HG03469 (cell line): ENCODE measurements around the gene FLOT1.

Source experiments
- ATAC-seq: cut with Tn5 transposase; IDR thresholded peaks from one replicate; pipeline ENCODE4 v1.9.1; 2021; ENCODE audit warnings: mild to moderate bottlenecking, moderate library complexity, moderate number of reproducible peaks; ENCODE audit not compliant: unreplicated experiment

Gene FLOT1, protein sequence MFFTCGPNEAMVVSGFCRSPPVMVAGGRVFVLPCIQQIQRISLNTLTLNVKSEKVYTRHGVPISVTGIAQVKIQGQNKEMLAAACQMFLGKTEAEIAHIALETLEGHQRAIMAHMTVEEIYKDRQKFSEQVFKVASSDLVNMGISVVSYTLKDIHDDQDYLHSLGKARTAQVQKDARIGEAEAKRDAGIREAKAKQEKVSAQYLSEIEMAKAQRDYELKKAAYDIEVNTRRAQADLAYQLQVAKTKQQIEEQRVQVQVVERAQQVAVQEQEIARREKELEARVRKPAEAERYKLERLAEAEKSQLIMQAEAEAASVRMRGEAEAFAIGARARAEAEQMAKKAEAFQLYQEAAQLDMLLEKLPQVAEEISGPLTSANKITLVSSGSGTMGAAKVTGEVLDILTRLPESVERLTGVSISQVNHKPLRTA

DNA sequence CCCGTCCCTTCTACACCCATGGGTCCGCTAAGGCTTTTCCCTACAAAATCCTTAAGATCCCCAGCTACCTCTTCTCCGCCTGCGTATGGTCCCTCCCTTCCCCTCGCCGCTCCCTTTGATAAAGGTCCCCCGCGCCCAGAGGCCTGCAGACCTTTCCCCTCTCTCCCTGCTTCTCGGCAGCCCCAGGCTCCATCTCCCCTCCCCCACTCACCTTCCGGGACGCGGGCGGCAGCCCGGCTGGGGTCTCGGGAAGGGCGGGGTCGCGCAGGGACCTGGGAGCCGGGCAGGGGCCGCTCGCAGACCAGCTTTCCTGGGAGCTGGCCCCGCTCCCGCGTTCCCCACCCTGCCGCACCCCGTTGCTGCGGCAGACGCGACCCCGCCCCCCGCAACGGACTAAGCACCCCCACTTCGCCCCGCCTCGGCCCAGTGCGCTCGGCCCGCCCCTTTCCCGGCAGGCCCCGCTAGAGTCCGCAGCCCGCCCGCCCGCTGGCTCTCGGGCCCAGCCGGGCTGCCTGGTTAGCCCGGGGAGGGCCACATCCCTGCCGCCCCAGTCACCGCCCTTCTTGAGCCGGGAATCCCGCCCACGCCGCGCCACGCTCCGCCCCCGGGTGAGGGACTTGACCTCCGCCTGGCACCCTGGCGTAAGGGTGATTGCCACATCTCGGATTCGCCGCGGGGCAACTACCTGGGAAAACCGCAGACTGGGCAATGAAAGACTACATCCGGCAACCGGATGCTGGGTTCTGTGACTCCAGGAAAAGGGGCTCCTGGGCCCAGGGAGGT, at the start of gene FLOT1:
Gene FLOT1 (minus strand): TSS at position 372 of the 783 bp plus-strand sequence. CDS start 498 bp downstream, outside the sequence.
- ATAC-seq, result no peak

DNA sequence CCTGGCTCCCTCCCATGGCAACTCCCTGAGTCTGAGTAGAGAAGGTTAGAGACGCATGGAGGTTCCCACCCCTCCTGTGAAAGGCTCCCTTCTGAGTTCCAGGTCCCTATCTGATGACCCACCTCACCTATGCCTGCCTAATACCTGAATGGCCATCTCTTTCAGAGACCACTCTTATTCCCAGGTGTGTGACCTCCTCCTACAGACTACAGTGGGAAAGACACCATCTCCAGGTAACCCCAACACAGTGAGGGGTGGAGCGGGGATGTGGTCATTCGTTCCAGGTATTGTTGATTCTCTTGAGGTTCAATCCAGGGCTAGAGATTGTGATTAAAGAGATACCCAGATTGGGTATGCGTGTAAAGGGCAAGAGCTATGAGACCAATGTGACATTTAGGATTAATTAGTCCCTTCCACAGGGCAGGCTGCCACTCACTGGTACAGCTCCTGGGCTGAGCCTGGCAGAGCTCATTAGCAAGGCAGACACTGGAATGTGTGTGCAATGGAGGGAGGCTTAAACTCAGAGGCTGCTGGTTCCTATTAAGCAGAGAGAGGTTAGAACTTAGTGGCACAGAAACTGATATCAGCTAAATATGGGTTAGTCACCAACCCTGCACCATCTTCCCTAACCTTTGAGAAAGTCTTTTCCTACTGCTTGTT, 48.4 kb upstream of the FLOT1 start:
- no peak for ATAC-seq

DNA sequence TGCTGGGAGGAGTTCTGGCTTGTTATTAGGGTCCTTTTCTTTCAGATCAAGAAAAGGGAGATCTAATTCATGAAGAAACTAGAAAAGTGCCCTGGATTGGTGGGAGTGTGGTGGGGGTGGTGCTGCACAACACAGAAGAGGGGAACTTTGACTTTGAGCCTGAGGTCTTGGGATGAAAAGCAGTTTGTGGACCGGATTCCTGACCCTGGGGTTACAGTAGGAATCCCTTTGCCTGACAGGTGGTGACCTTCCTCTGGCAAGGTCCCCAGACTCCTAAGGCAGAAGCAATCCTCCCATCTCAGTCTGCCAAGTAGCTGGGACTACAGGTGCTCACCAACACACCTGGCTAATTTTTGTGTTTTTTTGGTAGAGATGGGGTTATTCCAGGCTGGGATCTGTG, 47.1 kb upstream of the FLOT1 start:
- no peak for ATAC-seq

DNA sequence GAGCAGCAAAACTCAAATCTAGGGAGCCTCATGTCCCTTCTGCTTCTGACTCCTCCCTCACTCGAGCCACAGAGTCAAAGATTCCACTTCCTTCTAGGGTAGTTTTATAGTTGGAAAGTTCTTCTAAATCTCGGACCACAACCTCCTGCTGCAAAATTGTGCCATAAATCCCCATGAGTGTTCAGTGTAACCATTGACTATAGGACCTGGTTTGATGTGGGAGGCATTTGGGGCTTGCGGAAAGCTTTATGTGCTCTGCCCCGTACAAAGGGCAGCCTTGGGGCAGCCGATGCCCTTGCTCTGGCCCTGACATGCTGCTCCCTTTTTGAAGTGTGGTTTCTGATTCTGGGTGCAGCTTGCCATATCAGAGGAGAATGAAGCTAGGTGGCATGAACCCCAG, 45.5 kb upstream of the FLOT1 start:
- ATAC-seq, result no peak

DNA sequence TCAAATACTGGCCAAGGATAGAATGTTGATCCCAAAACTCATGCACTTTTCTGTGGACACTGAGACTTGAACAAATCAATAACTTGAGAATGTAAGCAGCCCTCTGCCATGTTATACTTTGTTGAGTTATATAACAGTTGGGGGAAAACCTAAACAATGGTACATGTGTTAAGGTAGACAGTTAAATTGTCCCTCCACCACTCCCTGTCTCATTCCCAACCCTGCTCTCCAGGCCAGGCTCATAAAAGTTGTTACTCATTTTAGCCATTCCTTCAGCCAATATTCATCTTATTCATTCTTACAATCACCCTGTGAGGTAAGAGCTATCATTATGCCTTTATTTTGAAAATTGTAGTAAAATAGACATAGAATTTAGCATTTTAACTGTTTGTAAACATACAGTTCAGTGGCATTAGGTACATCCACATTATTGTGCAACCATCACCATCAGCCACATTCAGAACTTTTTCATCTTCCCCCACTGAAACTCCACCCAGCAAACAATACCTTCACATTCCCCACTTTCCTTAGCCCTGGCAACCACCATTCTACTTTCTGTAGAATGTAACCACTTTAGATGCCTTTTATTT, 40.0 kb upstream of the FLOT1 start:
- no peak for ATAC-seq

DNA sequence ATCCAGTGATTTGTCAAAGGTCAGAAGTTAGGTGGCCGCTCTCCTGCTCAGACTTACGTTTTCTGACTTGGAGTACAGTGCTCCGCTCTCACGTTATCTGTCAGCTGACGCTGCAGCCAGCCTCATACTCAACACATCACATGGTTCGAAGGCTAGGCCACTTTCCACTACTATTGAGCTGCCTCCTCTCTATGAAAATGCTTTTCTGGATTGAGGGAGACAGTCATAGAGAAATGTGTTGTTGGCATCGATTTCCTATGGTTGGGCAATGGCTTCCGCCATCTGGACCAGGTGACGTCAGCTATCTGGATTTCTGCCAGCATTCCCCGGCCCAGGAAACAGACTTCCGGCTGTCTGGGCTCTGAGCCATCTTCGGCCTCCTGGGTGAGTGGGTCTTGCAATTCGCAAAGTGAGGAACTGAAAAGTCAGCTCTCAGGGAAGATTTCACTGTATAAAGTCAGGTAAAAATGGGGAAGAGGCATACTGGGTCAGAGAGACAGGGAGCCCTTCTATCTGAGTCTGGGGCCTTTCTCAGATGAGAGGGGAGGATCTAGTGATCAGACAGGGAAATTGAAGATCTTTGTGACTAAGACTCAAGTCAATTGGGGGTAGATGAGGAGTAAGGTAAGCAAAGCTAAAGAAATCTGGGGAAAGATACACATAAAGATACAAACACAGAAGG, 39.4 kb upstream of the FLOT1 start:
- ATAC-seq, result no peak

DNA sequence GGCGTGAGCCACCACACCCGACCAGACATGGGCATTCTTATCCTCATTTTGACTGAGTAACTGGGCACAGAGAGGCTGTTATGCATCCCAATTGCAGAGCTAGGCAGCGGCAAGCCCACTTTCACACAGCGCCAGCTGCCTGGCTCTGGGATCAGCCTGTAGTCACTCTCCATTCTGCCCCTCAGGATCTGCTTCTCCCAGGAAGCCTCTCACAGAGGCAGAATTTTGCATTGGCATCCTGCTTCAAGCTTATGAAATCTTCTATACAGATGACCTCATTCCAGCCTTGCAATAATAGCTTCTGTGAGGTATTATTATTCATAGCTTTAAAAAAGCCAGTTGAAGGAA, 38.9 kb upstream of the FLOT1 start:
- ATAC-seq, result no peak

DNA sequence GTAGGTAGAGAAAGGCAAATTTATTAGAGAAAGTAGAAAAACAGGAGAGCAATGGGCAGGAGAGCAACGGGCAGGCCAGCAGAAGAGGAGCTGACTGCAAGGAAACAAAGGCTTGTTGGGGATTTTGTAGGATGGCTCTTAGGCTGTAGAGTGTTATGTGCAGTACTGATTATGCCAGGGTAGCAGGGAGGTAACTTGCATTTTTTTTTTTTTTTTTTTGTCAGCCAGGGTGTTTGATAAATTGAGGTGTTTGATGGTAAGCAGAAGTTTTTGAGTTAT, 38.1 kb upstream of the FLOT1 start:
- ATAC-seq, result no peak

DNA sequence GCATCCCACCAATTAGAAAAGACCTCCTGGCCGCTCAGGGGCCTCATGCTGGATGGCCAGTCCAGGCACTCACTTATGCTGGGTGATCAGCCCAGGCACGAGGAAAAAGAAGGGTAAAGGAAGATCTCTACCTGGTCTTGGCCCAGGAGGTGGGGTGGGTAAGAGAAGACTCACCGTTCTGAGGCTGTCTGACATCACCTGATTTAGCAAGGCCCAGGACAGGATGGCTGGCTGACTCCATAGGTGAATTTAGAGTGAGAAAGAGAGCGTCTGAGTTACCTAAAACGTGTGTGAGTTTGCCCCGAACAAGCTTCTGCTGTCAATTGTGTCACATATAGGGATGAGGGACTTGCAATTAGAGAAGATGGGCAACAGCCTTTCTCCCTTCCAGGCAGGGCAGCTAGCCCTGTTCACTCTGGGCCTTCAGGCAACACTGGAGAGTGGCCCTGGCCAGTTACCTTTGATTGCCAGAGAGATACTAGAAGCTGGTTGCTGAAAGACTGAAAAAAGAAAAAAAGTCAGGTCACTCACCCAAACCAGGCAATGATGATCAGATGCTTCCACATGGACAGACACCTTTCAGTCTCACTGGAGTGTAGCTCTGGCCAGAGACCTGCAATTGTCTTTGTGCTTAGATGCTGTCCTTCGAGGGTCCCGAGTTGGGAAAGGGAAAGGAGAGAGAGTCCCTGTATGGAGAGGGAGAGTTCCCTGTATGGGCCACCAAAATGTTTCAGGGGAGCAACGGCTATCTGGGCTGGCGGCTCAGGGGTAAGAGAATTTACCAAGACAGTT, 37.6 kb upstream of the FLOT1 start:
- ATAC-seq, result no peak

DNA sequence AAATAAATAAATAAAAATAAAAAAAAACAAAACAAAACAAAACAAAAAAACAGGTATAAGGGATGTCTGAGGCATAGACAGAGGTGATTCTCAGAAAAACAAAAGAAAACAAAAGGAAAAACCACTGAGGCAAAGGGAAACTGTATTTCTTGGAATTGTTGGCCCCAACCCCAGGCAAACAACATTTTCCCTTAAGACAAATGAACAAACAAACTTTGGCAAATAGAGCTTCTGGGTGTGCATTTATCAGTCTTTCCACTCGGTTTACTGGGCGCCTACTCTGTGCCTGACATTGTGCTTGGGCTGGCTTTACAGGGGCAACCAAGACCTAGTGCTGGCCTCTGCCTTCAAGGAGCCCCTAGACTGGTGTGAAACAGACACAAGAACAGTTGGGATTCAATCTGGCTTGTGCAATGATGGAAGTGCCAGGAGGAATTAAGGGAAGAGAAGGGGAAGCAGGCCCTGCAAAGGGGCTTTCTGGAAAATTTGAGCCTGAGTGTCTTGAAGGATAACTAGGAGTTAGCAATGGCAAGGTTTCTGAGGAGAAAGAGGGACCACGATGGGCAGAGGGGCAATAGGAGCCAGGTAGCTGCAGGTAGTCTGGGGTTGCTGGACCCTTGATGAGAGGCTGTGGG, 35.6 kb upstream of the FLOT1 start:
- ATAC-seq, result no peak

DNA sequence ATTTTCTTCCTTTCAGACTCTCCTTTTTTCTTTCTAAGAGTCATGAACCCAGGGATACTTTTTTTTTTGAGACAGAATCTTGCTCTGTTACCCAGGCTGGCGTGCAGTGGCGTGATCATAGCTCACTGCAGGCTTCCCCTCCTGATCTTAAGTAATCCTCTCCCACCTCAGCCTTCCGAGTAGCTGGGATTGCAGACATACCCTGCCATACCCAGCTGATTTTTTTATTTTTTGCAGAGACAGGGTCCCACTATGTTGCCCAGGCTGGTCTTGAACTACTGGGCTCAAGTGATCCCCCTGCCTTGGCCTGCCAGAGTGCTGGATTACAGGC, 34.6 kb upstream of the FLOT1 start:
- ATAC-seq, result no peak

DNA sequence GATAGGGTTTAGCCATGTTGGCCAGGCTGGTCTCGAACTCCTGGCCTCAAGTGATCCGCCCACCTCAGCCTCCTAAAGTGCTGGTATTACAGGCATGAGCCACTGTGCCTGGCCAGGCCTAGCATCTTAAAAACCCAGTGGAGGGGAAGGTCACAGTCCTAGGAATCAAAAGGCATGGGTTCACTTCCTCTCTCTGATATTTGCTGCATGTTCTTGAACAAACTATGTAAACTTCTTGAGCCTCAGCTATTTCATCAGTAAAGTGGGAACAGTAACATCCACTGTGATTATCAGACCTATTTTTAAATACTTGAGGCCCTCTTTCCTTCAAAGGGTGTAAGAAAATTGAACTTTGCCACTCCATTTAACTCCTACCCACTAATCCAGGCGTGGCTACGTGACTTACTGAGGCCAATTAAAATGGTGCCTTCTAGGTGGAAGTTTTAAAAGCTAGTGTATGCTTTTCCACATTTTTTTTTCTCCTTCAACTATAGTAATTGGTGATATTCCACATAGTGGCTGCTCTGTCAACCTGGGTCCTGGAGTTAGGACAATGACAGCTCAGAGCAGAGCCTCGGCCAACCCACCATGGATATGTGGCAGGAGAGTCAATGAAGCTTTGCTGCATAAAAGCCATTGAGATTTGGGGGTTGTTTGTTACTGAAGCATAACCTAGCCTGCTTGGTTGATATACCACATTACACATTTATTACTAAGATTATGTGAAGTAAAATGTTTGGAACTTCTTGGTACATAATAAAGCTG, 34.1 kb upstream of the FLOT1 start:
- ATAC-seq, result no peak

DNA sequence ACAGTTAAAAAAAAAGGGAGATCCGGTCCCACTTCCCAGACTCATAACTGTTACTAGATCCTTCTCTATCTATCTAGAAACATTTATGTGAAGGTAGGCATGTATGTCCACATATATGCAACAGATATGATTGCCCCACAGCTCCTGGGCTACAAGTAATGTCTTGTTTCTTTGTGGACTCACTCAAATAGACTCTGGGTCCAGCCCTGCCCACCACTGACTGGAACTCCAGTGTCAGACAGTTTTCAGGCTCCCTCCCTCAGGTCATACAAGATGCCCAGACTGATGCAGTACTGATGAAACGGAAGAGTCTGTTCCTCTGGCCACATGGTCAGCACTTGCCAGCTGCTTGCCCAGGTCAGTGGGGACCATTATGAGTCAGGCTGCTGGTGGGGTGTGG, 32.6 kb upstream of the FLOT1 start:
- no peak for ATAC-seq

DNA sequence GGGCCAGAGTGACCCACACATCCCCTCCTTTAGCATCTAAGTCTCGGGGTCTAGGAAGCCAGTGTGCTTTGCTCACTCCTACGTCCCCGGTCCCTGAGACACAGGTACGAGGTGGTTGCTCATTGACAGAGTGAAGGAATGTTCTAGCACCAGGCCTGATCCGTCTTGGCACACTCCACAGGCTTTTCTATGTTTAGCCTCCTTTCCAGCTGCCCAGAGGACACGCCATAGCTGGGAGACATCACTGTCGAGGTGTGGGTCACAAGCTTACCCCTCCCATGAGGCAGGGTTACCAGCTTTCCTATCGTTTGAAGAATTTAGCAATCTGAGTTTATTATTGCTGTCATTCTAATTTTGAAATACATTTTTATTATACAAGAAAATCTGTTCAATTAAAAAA, 32.2 kb upstream of the FLOT1 start:
- ATAC-seq, result no peak

DNA sequence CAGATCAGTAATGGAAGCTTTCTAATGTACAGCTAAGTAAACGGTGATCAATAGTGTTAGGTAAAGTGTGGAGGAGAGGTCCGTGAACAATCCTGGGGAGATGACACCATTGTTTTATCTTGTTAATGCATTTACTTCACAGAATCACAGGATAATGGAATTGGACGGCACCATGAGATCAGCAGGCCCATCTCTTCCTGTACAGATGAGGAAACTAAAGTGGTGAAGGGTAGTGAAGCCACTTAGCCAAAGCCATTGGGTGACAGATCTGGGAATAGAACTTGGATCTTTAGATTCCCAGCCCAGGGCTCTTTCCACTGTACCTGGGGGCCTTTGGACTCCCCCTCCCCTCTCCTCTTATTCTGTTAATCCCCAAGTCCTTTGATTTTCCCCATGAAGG, 28.1 kb upstream of the FLOT1 start:
- ATAC-seq, result no peak

DNA sequence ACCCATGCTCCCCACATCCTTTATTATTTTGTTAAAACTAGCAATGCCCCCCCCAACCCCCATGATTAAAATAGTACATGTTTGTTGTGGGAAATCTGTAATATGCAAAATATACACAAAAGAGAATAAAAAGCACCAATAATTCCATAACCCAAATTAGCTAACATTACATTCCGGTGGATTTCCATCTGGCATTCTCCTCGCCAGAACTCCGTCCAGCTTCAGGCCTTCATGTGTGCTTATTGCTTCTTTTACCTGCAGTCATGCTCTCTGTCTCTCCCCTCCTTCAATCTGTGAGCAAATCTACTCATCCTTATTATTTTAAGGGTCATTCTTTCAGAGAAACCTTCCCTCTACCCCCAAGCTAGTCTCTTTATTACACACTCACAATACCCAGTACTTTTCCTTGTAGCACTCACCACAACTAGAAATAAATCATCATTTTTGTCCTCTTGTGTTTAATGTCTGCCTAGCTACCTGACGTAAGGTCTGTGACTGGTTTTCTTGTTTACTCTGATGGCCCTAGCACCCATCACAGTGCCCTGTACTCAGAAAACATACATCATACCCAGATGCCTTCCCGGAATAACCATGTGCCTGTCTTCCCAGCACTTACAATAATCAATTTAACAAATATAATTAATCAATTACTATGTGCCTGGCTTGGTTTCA, 27.5 kb upstream of the FLOT1 start:
- ATAC-seq, result no peak

DNA sequence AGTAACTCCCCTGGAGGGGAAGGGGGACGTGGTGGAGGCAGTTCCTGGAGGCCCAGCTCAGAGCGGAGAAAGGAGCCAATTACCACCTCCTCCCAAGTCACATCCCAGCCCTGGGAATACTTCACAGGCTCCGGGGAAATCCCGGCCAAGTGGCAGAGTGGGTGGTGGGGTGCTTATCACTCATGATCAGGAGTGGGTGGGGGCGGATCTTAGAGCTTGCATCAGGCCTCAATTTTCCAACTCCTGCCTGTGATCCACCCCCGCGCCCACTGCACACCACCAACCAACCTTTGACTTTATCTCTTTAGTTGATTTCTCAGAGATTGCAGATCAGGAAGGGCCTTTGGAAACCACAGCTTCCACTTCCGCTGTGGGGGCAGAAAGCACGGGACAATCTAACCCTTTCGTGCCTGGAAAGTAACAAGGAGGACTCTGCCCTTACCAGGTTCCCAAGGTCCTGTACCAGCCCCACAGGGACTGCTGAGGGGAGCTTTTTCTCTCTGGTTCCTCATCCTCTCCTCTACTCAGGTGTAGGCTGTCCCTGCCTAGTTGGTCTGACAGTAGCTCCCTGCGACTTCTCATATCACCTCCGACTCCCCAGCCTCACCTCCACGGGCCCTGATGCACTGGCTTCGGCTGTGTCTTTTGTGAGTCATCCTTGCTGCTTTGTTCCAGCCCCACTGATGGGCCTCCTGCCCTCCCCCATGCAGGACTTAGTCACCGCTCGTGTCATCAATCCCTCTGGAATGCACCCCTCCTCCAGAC, 26.8 kb upstream of the FLOT1 start:
- no peak for ATAC-seq

DNA sequence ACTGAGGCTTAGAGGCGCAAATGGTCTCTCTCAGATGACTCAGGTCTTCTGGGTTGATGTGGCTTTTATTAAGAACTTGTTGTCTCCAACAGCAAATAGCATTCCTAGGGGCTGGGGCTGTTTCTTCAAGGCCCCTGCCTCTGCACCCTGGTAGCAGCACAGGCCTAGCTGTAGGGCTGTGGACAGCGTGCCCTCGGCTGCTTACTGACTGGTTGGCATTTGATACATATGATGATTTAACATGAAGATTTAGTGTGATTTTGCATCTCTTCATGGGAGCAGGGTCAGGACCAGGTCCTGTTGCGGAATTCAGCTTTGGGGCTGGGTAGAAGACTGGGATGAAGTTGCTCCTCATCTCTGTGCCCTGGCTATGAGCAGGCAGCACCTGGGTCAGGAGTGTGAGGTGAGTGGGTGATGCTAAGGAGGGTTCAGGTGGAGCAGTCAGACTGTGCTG, 26.2 kb upstream of the FLOT1 start:
- ATAC-seq, result no peak
